HG02763 (cell line): Measurements from ENCODE around the gene TRIOBP.

Experiments used
- ATAC-seq: cut with Tn5 transposase; IDR thresholded peaks from one replicate; pipeline ENCODE4 v1.9.1; 2021; ENCODE audit warnings: mild to moderate bottlenecking, moderate library complexity; ENCODE audit not compliant: unreplicated experiment

The TRIOBP gene

GRCh38 chr22:37669586-37669985, 27.3 kb upstream of the TRIOBP start:
- ATAC-seq = no peak

- no peak for ATAC-seq
Measured at GRCh38 chr22:37672206-37672919, 24.5 kb upstream of the TRIOBP start.

- ATAC-seq = no peak
Measured at GRCh38 chr22:37672920-37673455, 23.9 kb upstream of the TRIOBP start.

- no peak for ATAC-seq
Measured at GRCh38 chr22:37674248-37674647, 22.6 kb upstream of the TRIOBP start.

- ATAC-seq = peak; percentile 44
Measured at GRCh38 chr22:37674951-37675929, 21.6 kb upstream of the TRIOBP start, which contains the start of gene LGALS1. TSS of gene LGALS1 (plus strand) at chr22:37675636. CDS start at chr22:37675703, 67 bp downstream.

- no peak for ATAC-seq
Measured at GRCh38 chr22:37675930-37676735, 20.7 kb upstream of the TRIOBP start.

GRCh38 chr22:37676736-37677492, 19.9 kb upstream of the TRIOBP start:
- ATAC-seq = peak; percentile 50

- no peak for ATAC-seq
Measured at GRCh38 chr22:37677493-37677974, 19.3 kb upstream of the TRIOBP start.

GRCh38 chr22:37678372-37678771, 18.5 kb upstream of the TRIOBP start:
- ATAC-seq = no peak

GRCh38 chr22:37679670-37680069, 17.2 kb upstream of the TRIOBP start:
- ATAC-seq = no peak

- ATAC-seq = no peak
Measured at GRCh38 chr22:37680191-37680851, 16.5 kb upstream of the TRIOBP start.

GRCh38 chr22:37681001-37681424, 15.8 kb upstream of the TRIOBP start:
- no peak for ATAC-seq

- ATAC-seq = no peak
Measured at GRCh38 chr22:37681556-37682049, 15.2 kb upstream of the TRIOBP start.

GRCh38 chr22:37684803-37685615, 11.8 kb upstream of the TRIOBP start:
- ATAC-seq = no peak

GRCh38 chr22:37686002-37686982, 10.6 kb upstream of the TRIOBP start, which contains the start of gene NOL12:
TSS of gene NOL12 (plus strand) at chr22:37686343. CDS start at chr22:37686393, 50 bp downstream.
- ATAC-seq = peak; percentile 68

- ATAC-seq = no peak
Measured at GRCh38 chr22:37690407-37690806, 6.4 kb upstream of the TRIOBP start.
